GM21447 (cell line): ENCODE data around the gene ZNF469.

Source experiments
- ATAC-seq: cut with Tn5 transposase; IDR thresholded peaks from one replicate; pipeline ENCODE4 v1.9.1; 2021; ENCODE audit not compliant: unreplicated experiment

Gene ZNF469

DNA sequence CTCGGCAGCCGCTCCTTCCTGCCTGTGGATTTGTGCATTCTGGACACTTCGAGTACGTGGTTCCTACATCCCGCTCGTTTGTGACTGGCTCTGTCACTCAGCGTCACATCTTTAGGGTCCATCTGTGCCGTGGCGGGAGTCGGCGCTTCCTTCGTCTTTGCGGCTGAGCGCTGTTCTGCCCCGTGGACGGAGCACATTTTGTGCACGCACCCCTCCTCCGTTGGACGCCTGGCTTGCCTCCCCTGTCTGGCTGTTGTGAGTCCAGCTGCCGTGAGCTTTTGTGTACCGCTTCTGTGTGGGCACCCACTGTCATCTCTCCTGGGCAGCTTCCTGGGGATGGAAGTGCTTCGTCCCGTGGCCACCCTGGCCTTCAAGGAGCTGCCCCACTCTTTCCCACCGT, 6.4 kb downstream of the ZNF469 start:
- no peak for ATAC-seq

DNA sequence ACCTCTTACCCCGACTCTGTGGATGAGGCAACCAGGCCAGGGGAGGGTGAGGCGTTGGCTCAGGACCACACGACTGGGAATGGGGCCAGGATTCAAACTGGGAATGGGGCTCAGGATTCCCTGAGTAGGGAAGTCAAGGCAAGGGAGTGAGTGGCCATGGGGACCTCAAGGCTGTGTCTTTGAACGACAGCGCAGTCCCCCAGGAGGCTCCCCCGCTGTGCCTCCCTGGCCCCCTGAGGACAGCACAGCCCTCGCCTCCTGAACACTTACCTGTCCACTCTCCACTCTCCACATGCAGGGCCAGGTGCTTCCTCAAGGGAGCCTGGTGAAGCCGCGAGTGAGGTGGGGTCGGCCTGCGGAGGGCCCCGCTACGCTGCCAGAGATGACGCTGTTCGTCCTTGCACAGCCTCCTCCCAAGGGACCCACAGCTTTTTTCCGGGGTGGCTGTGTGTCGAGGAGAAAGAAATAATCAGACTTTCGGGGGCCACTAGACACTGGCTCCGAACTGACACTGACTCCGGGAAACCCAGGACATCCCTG, 6.9 kb downstream of the ZNF469 start:
- no peak for ATAC-seq

DNA sequence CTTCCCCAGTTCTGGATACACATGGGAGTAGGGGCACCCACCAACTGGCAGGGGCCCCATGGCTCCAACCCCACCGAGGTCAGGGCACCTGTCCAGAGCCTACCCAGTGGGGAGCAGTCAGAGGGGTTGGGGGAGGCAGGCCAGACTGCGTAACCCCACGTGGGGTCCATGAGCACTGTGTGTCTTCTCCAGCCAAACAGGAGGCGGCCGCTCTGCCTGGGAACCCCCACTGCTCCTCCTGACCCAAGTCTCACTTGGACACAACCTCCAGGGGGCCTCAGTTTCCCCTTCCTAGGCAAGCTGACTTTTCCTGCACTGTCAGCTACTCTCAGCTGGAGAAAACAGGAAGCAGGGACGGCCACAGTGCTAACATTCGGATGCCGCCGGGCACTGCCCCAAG, 7.5 kb downstream of the ZNF469 start:
- ATAC-seq = no peak

DNA sequence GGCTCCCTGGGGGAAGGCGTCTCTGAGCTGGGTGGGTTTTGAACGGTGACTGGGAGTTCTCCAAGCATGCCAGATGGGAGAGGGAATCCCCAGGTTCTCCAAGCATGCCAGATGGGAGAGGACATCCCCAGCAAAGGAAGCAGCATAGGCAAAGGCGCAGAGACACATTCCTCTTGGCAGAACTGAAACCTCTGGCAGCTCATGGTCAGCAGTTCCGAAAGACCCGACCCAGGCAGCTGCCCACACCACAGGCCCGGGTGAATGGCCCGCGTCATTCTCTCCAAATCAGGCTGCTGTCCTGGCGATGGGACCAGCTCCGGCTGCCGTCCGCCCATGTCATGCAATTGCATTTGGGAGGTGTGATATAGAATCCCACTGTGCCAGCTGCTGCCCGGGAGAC, 8.0 kb downstream of the ZNF469 start:
- no peak for ATAC-seq

DNA sequence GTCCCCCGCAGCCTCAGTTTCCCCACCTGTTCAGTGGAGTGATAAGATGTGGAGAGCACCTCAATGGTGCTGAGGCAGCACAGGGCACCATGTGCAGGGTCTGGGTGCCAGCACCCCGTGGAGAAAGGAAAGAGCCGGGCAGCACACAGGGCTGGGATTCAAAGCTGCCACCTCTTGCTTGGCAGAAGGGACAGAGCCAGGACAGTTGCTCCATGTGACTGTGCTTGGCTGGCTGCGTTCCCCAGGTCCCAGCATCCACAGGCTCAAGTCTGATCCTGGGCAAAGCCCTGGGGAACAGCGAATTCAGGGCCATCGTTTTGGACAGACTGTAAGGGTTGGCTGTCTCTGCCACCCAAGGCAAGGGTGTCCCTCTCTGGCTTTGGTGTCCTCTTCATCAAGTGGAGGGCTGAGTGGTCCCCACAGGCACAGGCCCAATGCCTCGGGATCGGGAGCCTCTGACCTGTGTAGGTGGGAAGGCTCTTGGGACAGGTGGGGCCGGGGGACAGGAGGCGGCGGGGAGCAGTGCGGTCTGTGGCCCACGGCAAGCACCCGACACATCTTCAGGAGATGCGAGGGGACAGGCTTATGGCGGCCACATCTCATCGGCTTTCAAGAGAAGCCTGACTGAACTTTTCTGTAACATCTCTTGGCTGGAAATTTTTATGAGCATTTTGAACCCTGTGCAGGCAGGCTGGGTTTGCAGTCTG, 8.5 kb downstream of the ZNF469 start:
- ATAC-seq = no peak

DNA sequence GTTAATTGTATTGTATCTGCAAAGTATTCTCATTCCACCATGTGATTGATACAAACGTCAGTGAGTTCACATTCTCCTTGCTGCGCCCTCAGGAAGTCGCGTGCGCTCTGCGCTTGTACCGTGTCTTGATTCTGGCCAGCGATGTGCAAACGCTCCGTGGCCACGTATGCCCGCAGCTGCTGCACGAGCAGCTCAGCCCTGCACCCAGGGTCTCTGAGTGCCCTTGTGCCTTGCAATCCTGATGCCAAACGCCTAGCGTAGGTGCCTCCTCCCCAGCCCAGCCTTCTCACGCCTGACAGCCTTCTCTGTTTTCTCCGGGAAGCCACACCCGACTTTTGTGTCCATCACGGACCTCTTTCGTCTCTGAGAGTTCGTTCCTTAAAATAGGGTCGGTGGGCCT, 9.4 kb downstream of the ZNF469 start:
- no peak for ATAC-seq

DNA sequence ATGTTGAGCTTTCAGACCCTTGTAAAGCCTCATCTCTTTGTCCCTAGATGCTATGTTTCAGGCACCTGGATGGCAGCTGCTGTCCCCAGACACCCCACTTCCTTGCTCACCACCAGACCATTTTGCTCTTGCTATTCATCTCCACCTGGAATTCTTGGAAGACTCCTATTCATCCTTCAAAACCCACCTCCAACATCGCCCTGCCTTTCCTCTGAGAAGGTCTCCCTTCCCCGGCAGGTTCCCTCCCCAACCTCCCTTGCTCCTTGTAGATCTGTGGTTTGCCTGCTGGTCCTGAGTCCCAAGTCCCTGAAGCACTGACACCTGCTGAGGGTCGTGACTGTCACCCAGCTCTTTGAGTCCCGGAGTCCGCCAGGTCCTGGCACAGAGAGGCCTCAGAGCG, 9.9 kb downstream of the ZNF469 start:
- ATAC-seq = no peak

DNA sequence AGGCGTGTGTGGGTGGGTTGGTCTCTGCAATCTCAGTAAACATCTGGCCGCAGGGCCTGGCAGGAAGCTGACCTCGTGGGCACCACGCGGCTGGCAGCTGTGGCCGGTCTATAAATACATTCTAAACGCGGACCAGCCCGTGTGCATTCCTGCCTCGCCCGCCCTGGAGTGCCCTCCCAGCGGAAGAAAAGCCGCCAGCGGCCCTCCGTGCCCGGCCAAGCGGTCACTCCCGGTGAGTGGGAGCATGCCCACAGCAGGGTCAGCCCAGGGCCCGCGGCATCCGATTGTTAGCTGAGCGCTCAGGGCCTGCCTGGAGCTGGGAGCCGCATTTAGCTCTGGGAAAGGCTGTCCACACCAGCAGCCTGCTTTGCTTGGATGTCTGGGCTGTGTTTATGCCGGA, 10.3 kb downstream of the ZNF469 start:
- no peak for ATAC-seq

DNA sequence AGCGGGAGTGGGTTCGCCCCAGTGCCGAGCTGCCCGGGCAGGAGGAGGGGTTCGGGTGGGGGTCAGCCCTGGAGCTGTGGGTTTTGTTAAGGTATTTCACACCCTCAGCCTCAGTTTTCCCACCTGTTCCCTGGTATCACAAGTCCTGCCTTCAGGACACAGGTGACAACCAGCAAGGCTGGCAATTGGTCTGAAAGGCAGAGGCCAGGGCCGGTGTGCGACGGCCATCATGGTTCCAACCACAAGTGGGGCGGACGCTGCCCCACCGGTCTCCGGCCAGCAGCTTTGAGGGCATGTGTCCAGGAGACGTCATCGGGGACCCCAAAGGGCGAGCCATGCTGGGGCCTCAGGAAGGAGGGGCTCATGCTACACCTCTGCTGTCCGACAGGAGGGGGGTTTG, 10.8 kb downstream of the ZNF469 start:
- ATAC-seq = no peak

DNA sequence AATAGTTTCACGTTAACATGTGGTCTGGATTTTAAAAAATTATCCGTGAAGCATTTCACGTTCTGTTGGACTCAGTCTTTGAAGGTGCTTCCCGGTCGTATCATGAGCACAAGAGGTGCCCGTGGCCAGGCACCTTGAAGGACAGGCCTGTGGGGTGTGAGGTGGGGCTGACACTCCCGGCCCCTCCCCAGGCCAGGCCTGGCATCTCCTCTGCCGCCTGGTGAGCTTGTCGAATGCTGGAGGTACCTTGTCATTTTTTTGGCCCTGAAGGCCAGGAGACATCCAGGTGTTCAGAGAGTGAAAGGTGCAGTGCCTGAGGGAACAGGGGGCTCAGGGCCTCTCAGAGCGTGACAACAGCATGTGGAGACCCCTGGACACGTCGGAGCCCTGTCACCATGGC, 11.7 kb downstream of the ZNF469 start:
- no peak for ATAC-seq

DNA sequence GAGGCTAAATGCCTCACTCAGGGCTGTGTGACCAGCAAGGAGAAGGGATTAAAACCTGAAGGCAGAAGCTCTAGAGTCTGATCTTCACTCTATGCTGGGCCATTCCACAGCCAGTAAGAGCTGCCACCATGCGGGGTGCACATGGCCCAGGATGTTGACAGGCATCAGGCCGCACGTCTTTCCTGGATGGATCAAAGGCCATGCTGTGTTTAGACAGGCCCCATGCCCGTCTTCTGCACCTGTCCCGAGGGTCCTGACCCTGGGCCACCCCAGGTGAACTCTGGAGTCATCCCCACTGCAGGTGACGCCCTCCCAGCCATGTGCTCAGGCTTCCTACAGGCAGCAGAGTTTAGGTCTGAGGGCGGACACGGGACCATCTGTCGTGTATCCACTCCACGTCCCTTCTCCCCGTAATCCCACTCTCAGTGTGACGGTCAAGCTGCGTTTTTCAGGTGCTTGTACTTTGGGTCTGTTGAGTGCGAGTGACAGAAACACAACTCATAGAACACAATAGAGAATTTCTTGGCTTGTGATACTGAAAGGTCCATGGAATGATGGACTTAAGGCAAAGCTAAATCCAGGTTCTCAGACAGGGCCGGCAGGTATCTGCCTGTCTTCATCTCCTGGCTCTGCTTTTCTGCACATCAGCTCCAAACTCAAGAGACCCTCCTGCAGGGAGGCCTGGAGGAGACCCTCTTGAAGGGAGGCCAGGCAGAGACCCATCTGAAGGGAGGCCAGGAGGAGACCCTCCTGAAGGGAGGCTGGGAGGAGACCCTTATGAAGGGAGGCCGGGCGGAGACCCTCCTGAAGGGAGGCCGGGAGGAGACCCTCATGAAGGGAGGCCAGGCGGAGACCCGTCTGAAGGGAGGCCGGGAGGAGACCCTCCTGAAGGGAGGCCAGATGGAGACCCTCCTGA, 13.2 kb downstream of the ZNF469 start:
- ATAC-seq = no peak

DNA sequence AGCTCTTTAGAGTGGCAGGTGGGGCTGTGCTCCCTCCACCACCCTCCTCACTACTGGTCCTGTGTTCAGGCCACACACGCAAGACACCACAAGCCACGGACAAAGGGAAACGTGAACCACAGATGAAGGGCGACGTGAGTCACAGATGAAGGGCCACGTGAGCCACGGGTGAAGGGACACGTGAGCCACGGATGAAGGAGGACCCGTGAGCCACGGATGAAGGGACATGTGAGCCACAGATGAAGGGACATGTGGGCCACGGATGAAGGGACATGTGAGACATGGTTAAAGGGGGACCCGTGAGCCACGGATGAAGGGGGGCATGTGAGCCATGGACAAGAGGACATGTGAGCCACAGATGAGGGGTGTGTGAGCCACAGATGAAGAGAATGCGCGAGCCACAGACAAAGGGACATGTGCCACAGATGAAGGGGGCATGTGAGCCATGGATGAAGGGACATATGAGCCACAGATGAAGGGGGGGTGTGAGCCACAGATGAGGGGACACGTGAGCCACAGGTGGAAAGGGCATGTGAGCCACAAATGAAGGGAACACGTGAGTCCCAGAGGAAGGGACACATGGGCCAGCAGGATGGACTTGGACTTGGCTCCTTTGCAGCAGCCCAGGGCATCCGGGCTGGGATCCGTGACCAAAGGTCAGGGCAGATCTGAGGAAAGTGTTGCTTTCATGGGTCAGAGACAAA, 15.6 kb downstream of the ZNF469 start:
- no peak for ATAC-seq

DNA sequence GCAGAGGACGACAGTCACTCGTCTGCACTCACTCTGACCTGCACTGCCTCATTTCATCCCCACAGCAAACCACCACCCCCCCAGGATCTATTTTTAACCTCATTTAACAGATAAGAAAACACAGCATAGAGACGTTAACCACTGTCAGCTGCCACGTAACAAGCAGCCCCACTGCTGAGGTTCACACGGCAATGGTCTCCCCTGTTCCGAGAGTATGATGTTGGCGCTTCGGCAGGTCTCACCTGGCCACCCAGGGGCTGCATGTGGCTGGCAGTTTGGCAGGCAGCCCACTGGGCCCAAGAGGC, 16.1 kb downstream of the ZNF469 start:
- ATAC-seq = no peak

DNA sequence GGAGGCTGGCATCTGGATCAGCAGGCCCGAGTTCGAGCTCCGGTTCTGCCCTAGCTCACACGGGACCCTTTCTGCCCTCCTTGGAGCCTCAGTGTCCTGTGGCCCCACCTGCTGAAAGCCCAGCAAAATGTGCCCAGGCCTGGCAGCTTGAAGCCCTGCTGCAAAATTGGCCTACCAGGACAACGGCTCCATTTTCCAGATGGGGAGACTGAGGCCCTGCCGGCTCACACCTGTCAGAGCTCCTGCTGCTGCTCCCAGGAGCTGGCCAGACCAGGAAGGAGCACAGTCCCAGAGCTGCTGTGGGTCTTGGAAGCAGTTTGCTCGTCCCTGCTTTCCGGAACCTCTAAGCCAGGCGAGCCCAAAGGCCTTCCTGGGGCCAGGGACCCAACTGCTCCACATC, 17.4 kb downstream of the ZNF469 start:
- ATAC-seq = no peak

DNA sequence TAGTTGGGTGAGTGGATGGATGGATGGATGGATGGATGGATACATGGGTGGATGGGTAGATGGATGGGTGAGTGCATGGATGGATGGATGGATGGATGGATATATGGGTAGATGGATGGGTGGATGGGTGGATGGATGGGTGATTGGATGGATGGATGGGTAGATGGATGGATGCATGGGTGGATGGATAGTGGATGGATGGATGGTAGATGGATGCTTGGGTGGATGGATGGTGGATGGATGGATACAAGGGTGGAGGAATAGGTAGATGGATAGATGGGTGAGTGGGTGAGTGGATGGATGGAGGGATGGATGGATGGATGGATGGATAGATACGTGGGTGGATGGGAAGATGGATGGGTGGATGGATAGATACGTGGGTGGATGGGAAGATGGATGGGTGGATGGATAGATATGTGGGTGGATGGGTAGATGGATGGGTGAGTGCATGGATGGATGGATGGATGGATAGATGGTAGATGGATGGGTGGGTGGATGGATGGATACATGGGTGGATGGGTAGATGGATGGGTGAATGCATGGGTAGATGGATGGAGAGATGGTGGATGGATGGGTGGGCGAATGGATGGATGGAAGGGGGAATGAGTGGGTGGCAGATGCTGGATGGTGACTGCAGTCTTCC, 19.0 kb downstream of the ZNF469 start:
- no peak for ATAC-seq

DNA sequence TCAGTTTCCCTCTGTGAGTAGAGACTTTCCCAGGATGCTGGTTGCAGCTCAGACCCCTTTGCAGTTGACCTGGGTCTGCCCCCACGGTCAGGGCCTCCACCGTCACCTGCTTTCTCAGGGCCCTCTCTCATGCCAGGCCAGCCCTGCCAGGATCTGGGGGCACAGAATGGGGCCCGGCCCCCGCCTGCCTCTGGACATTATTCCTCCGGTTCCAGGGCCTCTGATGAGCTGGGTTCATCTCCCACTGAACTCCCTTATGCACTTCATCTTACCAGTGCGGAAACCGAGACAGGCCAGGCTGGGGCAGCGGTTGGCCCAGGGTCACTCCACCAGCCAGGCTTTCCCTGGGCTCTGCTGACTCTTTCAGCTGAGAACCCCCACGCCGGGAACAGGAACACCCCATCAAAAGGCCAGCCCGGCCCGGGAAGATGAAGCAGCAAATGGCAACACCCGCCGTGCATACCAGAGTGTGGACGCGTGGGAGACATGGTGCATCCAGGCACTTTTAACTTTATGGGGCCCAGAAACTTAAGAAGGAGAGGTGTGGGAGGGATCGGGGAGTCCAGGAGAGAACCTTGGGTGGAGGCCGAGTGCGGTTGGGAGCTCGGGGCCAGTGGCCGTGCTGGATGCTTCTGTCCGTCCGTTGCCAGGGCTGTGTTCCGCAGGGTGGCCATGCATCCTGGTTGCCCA, 19.9 kb downstream of the ZNF469 start:
- no peak for ATAC-seq

DNA sequence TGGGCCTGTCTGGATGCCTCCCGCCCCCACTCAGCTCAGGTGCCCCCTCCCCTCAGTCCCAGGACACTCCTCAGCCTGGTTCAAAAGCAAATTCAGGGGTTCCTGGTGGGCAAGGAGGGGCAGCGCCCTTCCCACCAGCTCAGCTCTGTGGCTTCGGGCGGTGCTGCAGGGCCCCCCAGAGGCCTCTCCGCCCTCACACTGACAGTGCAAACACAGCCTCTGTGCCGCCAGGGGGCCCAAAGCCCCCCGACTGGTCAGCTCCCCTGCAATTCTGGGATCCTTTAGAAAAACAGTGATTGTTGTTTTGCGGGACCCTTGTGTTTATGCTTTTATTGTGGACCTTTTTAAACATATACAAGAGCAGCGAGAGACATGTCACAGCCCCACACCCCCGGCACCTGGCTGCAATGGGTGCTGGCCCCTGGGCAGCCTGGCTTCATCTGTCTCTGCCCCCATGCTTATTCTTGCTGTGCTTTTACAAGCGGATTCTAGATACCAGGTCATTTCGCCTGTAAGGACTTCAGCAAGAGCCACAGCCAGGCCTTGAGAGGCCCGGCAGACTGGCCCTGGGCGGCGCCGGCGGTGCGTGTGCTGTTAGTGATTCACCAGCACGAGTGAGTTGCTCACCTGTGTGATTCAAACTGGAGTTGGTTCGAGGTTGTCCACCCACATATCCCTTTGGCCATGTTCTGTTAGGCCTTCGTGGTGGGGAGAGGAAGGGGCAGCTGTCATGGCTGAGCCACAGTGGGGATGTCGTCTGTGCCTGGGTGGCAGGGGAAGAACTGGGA, 21.2 kb downstream of the ZNF469 start:
- no peak for ATAC-seq

DNA sequence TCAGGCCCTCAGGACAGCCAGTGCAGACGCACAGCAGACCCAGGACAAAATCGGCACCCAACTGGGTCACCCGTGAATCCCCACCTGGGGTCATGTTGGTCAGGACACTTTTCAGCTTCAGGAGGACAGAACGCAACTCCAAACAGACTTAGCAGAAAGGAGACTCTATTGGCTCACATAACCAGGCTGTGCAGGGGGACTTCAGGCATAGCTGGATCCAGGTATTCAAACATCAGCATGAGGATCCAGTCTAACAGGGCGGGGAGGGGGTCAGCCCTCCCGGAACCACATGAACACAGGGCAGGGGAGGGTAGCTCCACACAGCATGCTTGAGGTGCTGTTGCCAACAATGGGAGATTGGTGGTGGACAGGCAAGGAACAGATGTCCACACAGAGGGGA, 22.0 kb downstream of the ZNF469 start:
- ATAC-seq = no peak

DNA sequence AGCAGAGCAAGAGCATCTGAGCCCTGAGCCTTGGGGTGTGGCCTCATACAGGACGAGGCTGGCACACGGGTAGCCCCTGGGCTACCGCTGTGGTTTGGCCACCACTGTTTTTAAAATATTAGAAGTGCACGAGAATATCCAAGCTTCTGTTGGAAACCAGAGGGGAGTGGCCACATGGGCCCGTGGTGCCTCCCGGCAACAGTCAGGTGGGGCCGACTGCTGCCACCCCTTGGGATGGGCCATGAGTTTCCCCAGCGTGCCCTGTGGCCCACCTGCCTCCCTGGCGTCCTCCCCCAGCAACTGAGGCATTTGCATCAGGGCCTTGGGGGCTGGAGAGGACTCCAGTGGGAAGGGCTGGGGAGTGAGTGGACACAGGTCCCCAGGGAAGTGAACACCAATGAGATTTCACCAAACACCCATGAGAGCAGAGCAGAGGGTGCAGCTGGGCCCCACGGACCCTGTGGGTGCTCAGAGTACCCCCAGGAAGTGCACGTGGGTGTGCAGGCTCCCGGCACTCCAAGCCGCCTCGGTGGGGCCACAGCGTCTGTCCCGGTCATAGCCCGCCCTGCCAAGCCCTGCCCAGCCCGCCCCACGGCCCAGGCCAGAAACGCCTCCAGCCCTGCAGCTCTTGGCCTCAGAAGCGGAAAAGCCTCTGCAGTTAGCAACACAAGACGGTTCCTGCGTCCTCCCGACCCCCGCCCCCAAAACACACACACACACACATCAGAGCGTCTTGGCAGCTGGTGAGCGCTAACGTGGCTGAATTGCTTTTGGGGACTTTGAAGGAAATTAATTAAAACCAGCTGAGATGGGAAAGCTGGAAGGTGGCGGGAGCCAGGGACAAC, 22.7 kb downstream of the ZNF469 start:
- ATAC-seq = no peak
